Neutrophil (primary cell): Measurements from ENCODE around the gene MYL2.

Source experiments
- H3K27ac ChIP-seq: fragments of 200-600 bp; sonication (generic); 2 replicates; pipeline ENCODE4 v1.5.1; 2016; ENCODE audit warnings: mild to moderate bottlenecking, moderate library complexity
- H3K27me3 ChIP-seq: fragments of 200-600 bp; sonication (generic); 2 replicates; pipeline ENCODE4 v1.6.0; 2016; ENCODE audit warnings: mild to moderate bottlenecking
- H3K36me3 ChIP-seq: fragments of 200-600 bp; sonication (generic); 2 replicates; pipeline ENCODE4 v1.5.1; 2017
- H3K4me1 ChIP-seq, 2 experiments: fragments of 200-600 bp in 1 of 2; sonication (generic) in 1 of 2; 1 replicate in 1 of 2; 2 replicates in 1 of 2; pipeline versions ENCODE4 v1.5.1 to v1.6.1; 2013 to 2016; ENCODE audit warnings: low read depth in 1 of 2, low read length in 1 of 2, mild to moderate bottlenecking in 1 of 2, moderate library complexity in 1 of 2; ENCODE audit not compliant: control insufficient read depth in 1 of 2, insufficient read depth in 1 of 2
- H3K4me3 ChIP-seq, 2 experiments: fragments of 200-600 bp in 1 of 2; sonication (generic) in 1 of 2; 1 replicate in 1 of 2; 2 replicates in 1 of 2; pipeline ENCODE4 v1.5.1; 2013 to 2016; ENCODE audit warnings: low read depth in 1 of 2, low read length in 1 of 2, mild to moderate bottlenecking in 1 of 2, moderate library complexity in 1 of 2
- H3K9me3 ChIP-seq: fragments of 200-600 bp; sonication (generic); 2 replicates; pipeline ENCODE4 v1.5.1; 2016
- CTCF ChIP-seq: fragments of 200-600 bp; sonication (generic); IDR thresholded peaks from 2 replicates; pipeline ENCODE4 v1.5.1; 2016; ENCODE audit warnings: antibody characterized with exemption

MYL2 gene

GRCh38 chr12:110889361-110889760 is 31.0 kb downstream of the MYL2 start:
- Histone ChIP-seq H3K36me3 (no peaks in the 10 kb centered on the region), H3K27ac (no peak overlapping the region), H3K27me3 (peaks cover 5% of the 10 kb centered on the region), H3K4me3 (no peak overlapping the region), H3K4me1 (peaks cover 0 to 3% of the 10 kb centered on the region in 2 experiments), H3K9me3 (no peaks in the 10 kb centered on the region)
- TF ChIP-seq CTCF, result no peak

- peak; percentile 18 for TF ChIP-seq CTCF
- H3K4me3 ChIP-seq, result peak overlapping the region; percentile 51
Measured at GRCh38 chr12:110888256-110888991, 32.0 kb downstream of the MYL2 start.

GRCh38 chr12:110885152-110885840 is 35.1 kb downstream of the MYL2 start:
- no peak overlapping the region for H3K27ac ChIP-seq
- H3K4me3 ChIP-seq, result no peak overlapping the region
- no peak for TF ChIP-seq CTCF
- H3K36me3 ChIP-seq, result no peaks in the 10 kb centered on the region
- H3K4me1 ChIP-seq, result no peaks in the 10 kb centered on the region
- no peaks in the 10 kb centered on the region for H3K9me3 ChIP-seq
- no peaks in the 10 kb centered on the region for H3K27me3 ChIP-seq

More at GRCh38 chr12:110888256-110888991, 32.0 kb downstream of the MYL2 start:
- no peaks in the 10 kb centered on the region for H3K9me3 ChIP-seq
- H3K27ac ChIP-seq, result no peak overlapping the region
- no peaks in the 10 kb centered on the region for H3K4me1 ChIP-seq
- H3K36me3 ChIP-seq, result no peaks in the 10 kb centered on the region
- peaks cover 5% of the 10 kb centered on the region for H3K27me3 ChIP-seq

GRCh38 chr12:110883251-110883650 is 37.1 kb downstream of the MYL2 start:
- TF ChIP-seq CTCF, result no peak
- H3K9me3 ChIP-seq, result no peaks in the 10 kb centered on the region

GRCh38 chr12:110880651-110881050 is 39.7 kb downstream of the MYL2 start:
- Histone ChIP-seq H3K36me3 (no peaks in the 10 kb centered on the region), H3K4me1 (no peaks in the 10 kb centered on the region), H3K9me3 (no peaks in the 10 kb centered on the region), H3K27me3 (no peaks in the 10 kb centered on the region), H3K27ac (no peak overlapping the region), H3K4me3 (no peak overlapping the region)
- no peak for TF ChIP-seq CTCF

More at GRCh38 chr12:110883251-110883650, 37.1 kb downstream of the MYL2 start:
- Histone ChIP-seq H3K27ac (no peak overlapping the region), H3K27me3 (no peaks in the 10 kb centered on the region), H3K4me1 (no peaks in the 10 kb centered on the region), H3K36me3 (no peaks in the 10 kb centered on the region), H3K4me3 (no peak overlapping the region)
